Measurements from ENCODE around the gene PHLDB3. TPM values are rescaled to one million over a fixed set of nuclear protein-coding genes. Genes with fewer than 3 reads are reported as not detected.

Gene PHLDB3
- total RNA-seq, 1 donor from 2014 or later, result 9.6 TPM

- peaks cover 13% of the 10 kb centered on the region for H3K27me3 Mint-ChIP-seq (ENCODE audit: unreplicated experiment)
- no peak overlapping the region for H3K27ac Mint-ChIP-seq (ENCODE audit: unreplicated experiment)
- DNase-seq (ENCODE audit: low spot score), result no peak
- peaks cover 16% of the 10 kb centered on the region for H3K4me1 Mint-ChIP-seq (ENCODE audit: unreplicated experiment)
- no peaks in the 10 kb centered on the region for H3K9me3 Mint-ChIP-seq (ENCODE audit: unreplicated experiment)
- peak overlapping the region; percentile 83 for H3K4me3 Mint-ChIP-seq (ENCODE audit: unreplicated experiment)
- TF ChIP-seq CTCF (IDR thresholded peaks at IDR 0.05; ENCODE audit: unreplicated experiment), result no peak
- H3K36me3 Mint-ChIP-seq (ENCODE audit: low read depth, unreplicated experiment), result peaks cover 23% of the 10 kb centered on the region
Observed at GRCh38 chr19:43505186-43505456, 575 bp upstream of the PHLDB3 start.

DNA sequence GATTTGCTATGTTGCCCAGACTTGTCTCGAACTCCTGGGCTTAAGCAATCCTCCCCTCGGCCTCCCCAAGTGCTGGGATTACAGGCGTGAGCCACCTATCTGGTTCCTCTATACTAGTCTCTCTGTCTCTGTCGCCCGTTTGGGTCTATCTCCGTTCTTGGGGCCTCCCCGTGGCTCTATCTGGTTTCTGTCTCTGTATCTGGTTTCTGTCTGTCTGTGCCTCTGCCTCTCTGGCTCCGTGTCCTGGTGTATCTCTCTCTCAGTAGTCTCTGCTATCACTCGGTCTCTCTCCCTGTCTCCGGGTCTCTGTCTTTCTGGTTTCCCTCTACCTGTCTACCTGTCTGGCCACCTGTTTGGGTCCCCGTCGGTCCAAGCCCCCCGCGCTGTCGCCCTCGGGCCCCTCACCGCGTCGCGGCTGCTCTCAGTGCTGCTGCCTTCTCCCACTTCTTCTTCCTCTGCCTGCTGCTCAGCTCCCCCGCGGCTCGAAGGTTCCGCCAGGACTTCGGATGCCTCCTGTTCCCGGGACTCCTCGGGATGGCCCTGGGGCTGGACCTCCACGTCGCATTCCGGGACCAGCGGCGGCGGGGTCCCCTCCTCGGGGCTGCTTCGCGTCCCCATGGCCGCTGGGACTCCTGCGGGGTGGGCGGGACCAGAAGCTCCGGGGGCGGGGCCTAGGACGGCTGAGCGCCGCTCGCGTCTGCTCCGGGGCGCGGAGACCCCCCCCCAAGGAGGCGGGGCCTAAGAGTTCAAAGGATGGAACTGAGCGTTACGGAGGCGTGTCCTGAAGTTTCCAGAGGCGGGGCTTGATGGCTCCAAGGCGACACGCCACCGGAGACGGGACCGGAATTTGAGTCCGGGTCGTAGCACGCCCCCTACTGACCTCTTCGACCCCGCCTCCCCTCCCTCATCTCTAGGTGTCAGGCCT is 783 bp downstream of the PHLDB3 start:
- no peaks in the 10 kb centered on the region for H3K9me3 Mint-ChIP-seq (ENCODE audit: unreplicated experiment)
- peaks cover 24% of the 10 kb centered on the region for H3K36me3 Mint-ChIP-seq (ENCODE audit: low read depth, unreplicated experiment)
- peak; percentile 94 for DNase-seq (ENCODE audit: low spot score)
- H3K4me1 Mint-ChIP-seq (ENCODE audit: unreplicated experiment), result peaks cover 19% of the 10 kb centered on the region
- H3K27ac Mint-ChIP-seq (ENCODE audit: unreplicated experiment), result peak overlapping the region; percentile 57
- H3K27me3 Mint-ChIP-seq (ENCODE audit: unreplicated experiment), result peaks cover 10% of the 10 kb centered on the region
- H3K4me3 Mint-ChIP-seq (ENCODE audit: unreplicated experiment), result peak overlapping the region; percentile 90
- TF ChIP-seq CTCF (IDR thresholded peaks at IDR 0.05; ENCODE audit: unreplicated experiment), result peak; percentile 21

- peak overlapping the region; percentile 2 for H3K4me3 Mint-ChIP-seq (ENCODE audit: unreplicated experiment)
- no peaks in the 10 kb centered on the region for H3K9me3 Mint-ChIP-seq (ENCODE audit: unreplicated experiment)
- DNase-seq (ENCODE audit: low spot score), result no peak
- H3K36me3 Mint-ChIP-seq (ENCODE audit: low read depth, unreplicated experiment), result peaks cover 32% of the 10 kb centered on the region
- H3K27me3 Mint-ChIP-seq (ENCODE audit: unreplicated experiment), result peaks cover 12% of the 10 kb centered on the region
- no peak for TF ChIP-seq CTCF (IDR thresholded peaks at IDR 0.05; ENCODE audit: unreplicated experiment)
- H3K27ac Mint-ChIP-seq (ENCODE audit: unreplicated experiment), result no peak overlapping the region
- H3K4me1 Mint-ChIP-seq (ENCODE audit: unreplicated experiment), result peaks cover 24% of the 10 kb centered on the region
Observed at GRCh38 chr19:43502419-43502976, 2.0 kb downstream of the PHLDB3 start.

DNA sequence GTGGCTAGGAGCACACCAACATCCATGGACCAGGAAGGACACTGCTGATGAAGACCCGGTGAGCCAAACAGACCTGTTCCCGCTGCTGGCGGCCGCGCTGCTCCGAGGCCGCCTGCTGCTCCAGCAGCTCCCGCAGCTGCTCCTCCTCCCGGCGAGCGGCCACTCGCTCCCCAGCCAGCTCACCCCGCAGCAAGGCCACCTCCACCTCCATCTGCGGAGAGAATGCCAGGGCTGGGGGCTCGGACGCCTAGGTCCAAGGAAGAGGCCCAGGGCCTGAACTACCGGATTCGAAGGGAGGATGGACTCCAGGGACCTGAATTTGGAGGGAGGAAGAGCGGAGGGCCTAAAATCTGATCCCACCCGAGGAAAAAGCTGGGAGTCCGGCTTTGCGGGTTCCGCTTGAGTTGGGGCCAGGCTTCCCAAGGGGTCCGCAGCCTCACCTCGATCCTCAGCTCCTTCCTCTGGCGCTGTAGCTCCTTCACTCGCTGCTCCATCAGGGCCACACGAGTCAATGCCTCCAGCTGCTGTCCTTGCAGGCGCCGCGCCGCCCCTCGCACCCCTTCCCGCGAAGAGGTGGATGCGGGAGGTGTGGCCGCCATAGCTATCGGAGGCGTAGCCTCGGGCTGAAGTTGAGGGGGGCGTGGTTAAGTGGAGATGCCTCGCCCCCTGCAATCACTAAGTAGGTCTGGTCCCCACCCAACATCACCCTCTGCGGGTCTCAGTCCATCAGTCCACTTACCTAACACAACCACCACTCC is 2.7 kb downstream of the PHLDB3 start:
- no peak for TF ChIP-seq CTCF (IDR thresholded peaks at IDR 0.05; ENCODE audit: unreplicated experiment)
- Mint-ChIP-seq H3K27me3 (ENCODE audit: unreplicated experiment) (peaks cover 14% of the 10 kb centered on the region), H3K4me1 (ENCODE audit: unreplicated experiment) (peaks cover 24% of the 10 kb centered on the region), H3K36me3 (ENCODE audit: low read depth, unreplicated experiment) (peaks cover 34% of the 10 kb centered on the region), H3K9me3 (ENCODE audit: unreplicated experiment) (no peaks in the 10 kb centered on the region), H3K27ac (ENCODE audit: unreplicated experiment) (no peak overlapping the region), H3K4me3 (ENCODE audit: unreplicated experiment) (no peak overlapping the region)
- DNase-seq (ENCODE audit: low spot score), result peak; percentile 17
